GM19239 (cell line): ENCODE measurements around the gene TMEM272.

Experiments used
- DNase-seq: peaks from one replicate; pipeline ENCODE4 v3.0.0; 2011; ENCODE audit warnings: low spot score; ENCODE audit not compliant: insufficient read length
- FAIRE-seq: peaks from 2 replicates; lab custom pipeline; 2011; peaks lifted over from hg19 to GRCh38; lab: Jason Lieb, UNC

TMEM272 gene, protein sequence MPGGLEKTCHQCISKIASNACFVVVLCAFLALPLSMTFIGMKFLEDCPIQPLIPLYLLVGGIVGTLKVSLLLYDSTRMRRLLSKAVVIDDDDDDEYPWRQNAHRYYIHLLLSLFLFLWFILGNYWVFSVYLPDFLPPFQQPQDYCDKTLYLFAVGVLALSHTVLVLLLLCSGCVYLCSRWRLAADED

GRCh38 chr13:51844862-51845573 is at the start of gene TMEM272:
Gene TMEM272, minus strand, starts transcription at chr13:51845177. Its CDS starts 6,647 bp downstream, at chr13:51838530.
- DNase-seq, result peak; percentile 56

GRCh38 chr13:51894239-51894638 is 49.3 kb upstream of the TMEM272 start:
- no peak for DNase-seq
- no peak for FAIRE-seq

More at GRCh38 chr13:51844862-51845573, at the start of gene TMEM272:
- FAIRE-seq, result no peak

GRCh38 chr13:51892657-51893056 is 47.7 kb upstream of the TMEM272 start:
- no peak for DNase-seq
- FAIRE-seq, result no peak

- FAIRE-seq (no peak), DNase-seq (no peak)
Measured at GRCh38 chr13:51887468-51887867, 42.5 kb upstream of the TMEM272 start.

GRCh38 chr13:51885651-51886050 is 40.7 kb upstream of the TMEM272 start:
- FAIRE-seq, result no peak
- DNase-seq, result no peak

GRCh38 chr13:51883226-51883600 is 38.2 kb upstream of the TMEM272 start:
- DNase-seq (no peak), FAIRE-seq (no peak)

DNA sequence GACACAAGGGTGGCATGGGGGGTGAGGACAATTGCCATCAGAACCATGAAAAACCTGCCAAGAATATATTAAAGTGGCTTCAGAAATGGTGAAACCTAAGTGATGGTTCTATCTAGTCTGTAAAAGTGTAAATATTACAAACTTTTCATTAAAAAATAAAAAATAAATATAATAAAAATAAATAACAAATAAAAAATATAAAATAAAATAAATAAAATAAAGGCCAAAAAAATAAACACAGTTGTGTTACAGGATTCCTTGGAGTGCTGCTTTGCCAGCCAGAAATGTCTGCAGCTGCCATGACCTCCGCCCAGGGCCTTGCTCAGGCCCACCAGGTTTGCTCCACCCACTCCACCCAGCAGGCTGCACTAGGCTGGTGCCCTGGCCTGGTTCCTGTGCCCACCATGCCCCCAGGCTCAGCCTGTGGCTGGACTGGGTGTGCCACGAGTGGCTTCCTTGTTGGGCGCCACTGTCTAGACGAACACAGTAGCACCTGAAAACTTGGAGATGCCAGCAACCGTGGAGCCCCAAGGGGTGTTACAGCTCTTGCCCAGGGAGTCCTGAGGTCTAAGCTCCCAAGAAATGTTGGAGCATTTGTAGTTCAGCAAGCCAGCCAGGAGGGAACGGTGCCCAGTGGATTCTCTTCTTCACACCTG is 37.7 kb upstream of the TMEM272 start:
- DNase-seq, result no peak
- FAIRE-seq, result no peak

GRCh38 chr13:51881296-51881695 is 36.3 kb upstream of the TMEM272 start:
- no peak for DNase-seq
- no peak for FAIRE-seq

- no peak for FAIRE-seq
- no peak for DNase-seq
Measured at GRCh38 chr13:51879133-51879532, 34.2 kb upstream of the TMEM272 start.

GRCh38 chr13:51874651-51875050 is 29.7 kb upstream of the TMEM272 start:
- FAIRE-seq (no peak), DNase-seq (no peak)

GRCh38 chr13:51873837-51874236 is 28.9 kb upstream of the TMEM272 start:
- no peak for FAIRE-seq

DNA sequence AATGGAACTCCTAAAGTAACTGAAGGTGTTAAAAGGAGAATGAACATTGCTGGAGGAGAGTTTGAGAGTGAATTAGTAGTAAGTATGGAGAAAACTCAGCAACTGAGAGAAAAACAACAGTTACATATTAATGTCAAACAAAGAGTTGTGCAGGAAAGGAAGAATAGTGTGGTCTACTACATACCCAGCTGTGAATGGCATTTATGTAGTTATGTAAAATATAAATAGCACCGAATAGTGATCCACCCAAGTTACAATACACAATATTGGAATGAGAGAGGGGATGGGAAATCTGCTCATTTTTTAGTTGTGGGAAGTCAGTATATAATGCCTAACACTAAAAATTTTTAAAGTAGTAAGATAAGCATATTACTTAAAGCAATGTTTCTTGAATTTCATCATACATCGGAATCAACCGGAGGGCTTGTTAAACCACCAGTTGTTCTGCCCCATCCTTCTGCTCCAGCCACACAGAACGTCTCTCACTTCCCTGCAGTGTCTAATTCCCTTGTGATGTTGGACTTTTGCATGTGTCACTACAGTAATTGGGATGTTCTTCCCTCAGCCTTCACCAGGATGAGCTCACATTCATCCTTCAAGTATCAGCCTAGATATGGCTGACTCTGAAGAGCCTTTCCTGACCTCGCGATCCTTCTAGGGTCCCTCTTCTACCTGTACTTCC is 28.3 kb upstream of the TMEM272 start:
- DNase-seq, result no peak

More at GRCh38 chr13:51873837-51874236, 28.9 kb upstream of the TMEM272 start:
- no peak for DNase-seq

DNA sequence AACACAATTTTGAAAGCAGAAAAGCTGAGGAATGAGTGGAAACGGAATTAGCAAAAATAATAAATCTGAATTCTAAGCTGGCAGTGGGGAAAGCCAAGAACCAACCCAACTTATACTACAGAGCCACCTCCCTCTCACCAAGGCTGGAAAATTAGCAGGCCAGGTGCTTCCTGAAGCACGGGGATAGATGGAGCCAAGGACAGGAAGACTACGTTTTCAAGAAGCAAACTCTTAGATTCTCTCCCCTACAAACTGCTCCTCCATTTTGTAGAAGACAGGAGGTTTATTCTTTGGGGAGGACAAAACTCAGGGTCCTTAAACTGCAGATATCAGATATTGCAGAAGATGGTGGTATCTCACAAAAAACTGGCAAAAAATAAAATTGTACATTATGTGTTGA is 25.6 kb upstream of the TMEM272 start:
- no peak for FAIRE-seq
- no peak for DNase-seq

More for the DNA sequence above, 28.3 kb upstream of the TMEM272 start:
- no peak for FAIRE-seq

- no peak for DNase-seq
- FAIRE-seq, result no peak
Measured at GRCh38 chr13:51869916-51870315, 24.9 kb upstream of the TMEM272 start.

GRCh38 chr13:51867062-51867461 is 22.1 kb upstream of the TMEM272 start:
- no peak for FAIRE-seq
- no peak for DNase-seq

DNA sequence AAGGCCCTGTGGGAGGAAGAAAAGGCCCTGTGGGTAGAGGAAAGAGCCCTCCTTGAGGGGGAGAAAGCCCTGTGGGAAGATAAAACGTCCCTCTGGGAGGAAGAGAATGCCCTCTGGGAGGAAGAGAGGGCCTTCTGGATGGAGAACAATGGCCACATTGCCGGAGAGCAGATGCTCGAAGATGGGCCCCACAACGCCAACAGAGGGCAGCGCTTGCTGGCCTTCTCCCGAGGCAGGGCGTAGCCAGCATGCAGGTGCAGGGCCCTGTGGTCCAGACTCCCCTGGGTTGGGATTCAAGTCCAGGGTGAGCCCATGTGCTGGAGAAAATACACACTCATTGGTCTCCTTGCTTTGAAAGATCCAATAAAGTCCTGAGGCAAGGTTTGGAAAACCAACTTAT is 20.9 kb upstream of the TMEM272 start:
- FAIRE-seq (no peak), DNase-seq (no peak)

DNA sequence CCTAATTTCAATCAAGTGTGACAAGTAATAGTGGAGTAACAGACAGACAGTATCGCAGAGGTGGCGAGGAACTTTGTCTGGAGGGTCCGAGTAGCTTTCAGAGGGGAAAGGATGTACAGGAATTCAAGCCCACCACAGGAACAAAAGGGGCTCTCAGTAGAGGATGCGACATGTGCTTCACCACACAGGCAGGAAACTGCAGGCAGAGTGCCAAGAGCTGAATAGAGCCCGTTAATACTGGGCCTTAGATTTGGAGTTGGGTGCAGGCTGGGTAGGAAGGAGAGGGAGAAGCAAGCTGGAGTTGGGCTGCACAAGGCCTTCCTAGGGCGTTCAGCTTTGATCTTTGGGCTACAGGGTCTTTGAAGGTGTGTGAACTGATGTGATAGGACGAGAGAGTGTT is 18.0 kb upstream of the TMEM272 start:
- no peak for DNase-seq
- FAIRE-seq, result no peak

GRCh38 chr13:51861723-51862300 is 16.8 kb upstream of the TMEM272 start, which contains the start of gene CCDC70:
Gene CCDC70, plus strand, starts transcription at chr13:51861969. Its CDS starts 3,443 bp downstream, at chr13:51865412.
- DNase-seq (no peak), FAIRE-seq (no peak)

DNA sequence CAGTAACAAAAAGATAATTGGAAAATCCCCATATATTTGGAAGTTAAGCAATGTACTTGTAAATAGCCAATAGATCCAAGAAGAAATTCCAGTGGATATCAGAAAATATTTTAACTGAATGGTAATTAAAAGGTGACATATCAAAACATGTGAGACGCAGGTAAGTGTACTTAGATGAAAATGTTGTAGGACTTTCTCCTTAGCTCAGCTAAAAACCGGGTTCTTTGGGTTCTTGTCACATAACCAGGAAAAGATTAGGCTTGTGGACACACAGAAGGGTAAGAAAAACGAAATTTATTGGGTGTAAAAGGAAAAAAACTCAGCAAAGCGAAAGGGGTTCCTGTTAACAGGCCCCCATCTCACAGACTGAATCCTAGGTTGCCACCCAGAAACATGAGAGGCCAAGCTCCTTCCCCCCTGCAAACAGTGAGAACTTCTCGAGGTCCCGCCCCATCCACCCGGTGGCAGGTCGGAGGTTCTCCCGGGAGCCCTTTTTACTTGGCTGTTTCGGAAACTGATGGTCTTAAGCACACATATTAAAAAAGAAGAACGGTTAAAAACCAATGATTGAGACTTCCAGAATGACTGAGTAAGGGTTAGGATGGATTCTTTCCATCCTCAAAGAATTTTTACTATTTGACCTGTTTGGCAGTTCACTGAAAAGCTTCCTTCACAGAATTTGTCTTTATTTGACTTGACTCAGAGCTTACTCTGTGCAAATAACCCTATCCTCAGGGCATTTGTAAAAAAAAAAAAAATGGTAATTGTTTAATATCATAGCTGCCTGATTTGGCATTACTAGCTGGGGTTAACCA is 13.7 kb upstream of the TMEM272 start:
- FAIRE-seq (no peak), DNase-seq (no peak)

- no peak for FAIRE-seq
- DNase-seq, result no peak
Measured at GRCh38 chr13:51856998-51857397, 12.0 kb upstream of the TMEM272 start.
